Suprapubic skin (tissue), 3 donors: ENCODE data around the gene SNRPF.
A peak's percentile ranks its signal among the peaks of the same experiment; 100 is the strongest.

Experiments used
- CTCF ChIP-seq, 2 donors: fragments of 200-600 bp in 1 of 2; fragments of 450-650 bp in 1 of 2; sonication (generic) in 1 of 2; IDR thresholded peaks; one replicate each; pipeline ENCODE4 v1.5.1; 2016 to 2019; ENCODE audit warnings: antibody characterized with exemption in 2 of 2, mild to moderate bottlenecking in 1 of 2, moderate library complexity in 1 of 2
- POLR2A ChIP-seq, 2 donors: fragments of 450-650 bp; IDR thresholded peaks; one replicate each; pipeline ENCODE4 v1.6.1; 2017; ENCODE audit warnings: antibody characterized with exemption in 2 of 2, mild to moderate bottlenecking in 2 of 2, moderate library complexity in 2 of 2

DNA sequence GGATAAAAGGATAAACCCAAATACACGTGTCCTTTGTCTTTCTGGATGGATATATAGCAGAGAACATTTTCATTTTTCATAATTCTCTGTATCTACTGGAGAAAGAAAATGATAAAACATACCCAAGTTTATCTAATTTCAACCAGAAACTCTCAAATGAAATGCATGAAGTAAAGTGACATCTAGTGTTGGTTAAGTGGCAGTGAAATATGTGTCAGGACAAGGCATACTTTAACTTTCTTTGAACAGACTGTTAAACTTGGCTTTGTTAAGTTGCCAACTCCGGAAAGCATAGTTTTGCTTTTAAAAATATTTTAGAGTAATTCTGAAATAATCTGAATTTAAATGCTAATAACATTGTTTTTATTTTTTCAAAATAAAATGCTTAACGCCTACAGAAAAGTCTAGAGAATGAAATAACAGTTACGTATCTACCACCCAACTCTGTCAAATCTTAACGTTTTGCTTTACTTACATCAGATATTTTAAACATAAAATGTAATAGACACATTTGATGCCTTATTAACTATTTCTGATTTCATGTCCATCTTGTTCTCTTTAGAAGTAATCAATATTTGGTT lies 43.0 kb upstream of the SNRPF start:
- TF ChIP-seq CTCF (IDR thresholded peaks at IDR 0.05), result peak in 1 of 2 donors; percentile 64
- TF ChIP-seq POLR2A (IDR thresholded peaks at IDR 0.05), result no peak
